Measurements from ENCODE around the gene COL9A2. TPM values are rescaled to one million over a fixed set of nuclear protein-coding genes. Genes with fewer than 3 reads are reported as not detected.

Gene COL9A2
- total and polyA plus RNA-seq, 2 donors (not counting 3 experiments of a cell fraction or from before 2014, with no cell fraction given): 0.64 to 0.69 TPM

- Histone ChIP-seq H2AFZ (ENCODE audit: low read depth, low read length) (no peak overlapping the region), H3K4me2 (ENCODE audit: insufficient read depth, low read length) (no peak overlapping the region), H3K36me3 (ENCODE audit: control insufficient read depth in 2 of 2, extremely low read depth in 1 of 2, insufficient read depth in 2 of 2, low read length in 2 of 2) (peaks cover 17 to 22% of the 10 kb centered on the region in 2 experiments), H3K9me1 (replicated peaks; ENCODE audit: control insufficient read depth, extremely low read depth, insufficient read depth, low read length) (no peaks in the 10 kb centered on the region), H3K27ac (ENCODE audit: insufficient read depth, low read depth, low read length) (no peak overlapping the region), H3K79me2 (ENCODE audit: control insufficient read depth, insufficient read depth, low read length) (peaks cover 7% of the 10 kb centered on the region), H3K9ac (replicated peaks; ENCODE audit: extremely low read depth, insufficient read depth, low read length) (no peak overlapping the region), H3K4me3 (replicated peaks in 1 of 3; ENCODE audit: insufficient read depth in 1 of 3, low read depth in 1 of 3, low read length in 3 of 3) (no peak overlapping the region), H3K4me1 (ENCODE audit: control insufficient read depth, extremely low read depth, insufficient read depth, low read length) (no peaks in the 10 kb centered on the region), H3K27me3 (ENCODE audit: control insufficient read depth in 2 of 2, insufficient read depth in 2 of 2, low read length in 2 of 2) (no peaks in the 10 kb centered on the region), H3K9me3 (replicated peaks; ENCODE audit: control insufficient read depth, insufficient read depth, low read length) (no peaks in the 10 kb centered on the region), H4K20me1 (replicated peaks; ENCODE audit: control insufficient read depth, extremely low read depth, insufficient read depth, low read length) (no peaks in the 10 kb centered on the region)
- ChIA-PET CTCF (no interaction called here), POLR2A (no interaction called here)
- no TSS peak for BruUV-seq (replicated peaks)
- intact Hi-C loops (cut with micrococcal nuclease): no loop called here
- dilution Hi-C loops (cut with MboI; ENCODE audit: extremely low pct_ligation_motif_present, low sequenced_read_pairs): no loop called here
- FAIRE-seq (no peak), DNase-seq (ENCODE audit: low read depth, low spot score) (no peak)
- TF ChIP-seq MYC (IDR thresholded peaks at IDR 0.05; ENCODE audit: low read depth, low read length) (no peak), MAX (IDR thresholded peaks at IDR 0.05; ENCODE audit: insufficient read depth, insufficient read length) (no peak), GATA2 (IDR thresholded peaks at IDR 0.05; ENCODE audit: insufficient read depth, insufficient read length, low read depth, low read length) (no peak), FOS (IDR thresholded peaks at IDR 0.05; ENCODE audit: borderline replicate concordance, insufficient read depth, low read length) (no peak), CTCF (IDR thresholded peaks at IDR 0.05; ENCODE audit: extremely low read depth in 1 of 2, insufficient read depth in 1 of 2, low read depth in 1 of 2, low read length in 2 of 2) (no peak), JUN (IDR thresholded peaks at IDR 0.05; ENCODE audit: borderline replicate concordance, insufficient read depth, insufficient read length, low read depth) (no peak), EZH2 (IDR thresholded peaks at IDR 0.05; ENCODE audit: borderline replicate concordance, low read depth, low read length, severe bottlenecking) (no peak), POLR2AphosphoS5 (IDR thresholded peaks at IDR 0.05; ENCODE audit: insufficient read depth, low read depth, low read length) (no peak), POLR2A (IDR thresholded peaks at IDR 0.05; ENCODE audit: low read depth, low read length) (no peak)
Measured at GRCh38 chr1:40270152-40270834, 46.8 kb downstream of the COL9A2 start.
